Measurements from ENCODE around the gene NID1. TPM values are rescaled to one million over a fixed set of nuclear protein-coding genes. Genes with fewer than 3 reads are reported as not detected.

The NID1 gene
- total and polyA plus RNA-seq, 4 donors: 21.2 to 90.1 (median 55.2) TPM

DNA sequence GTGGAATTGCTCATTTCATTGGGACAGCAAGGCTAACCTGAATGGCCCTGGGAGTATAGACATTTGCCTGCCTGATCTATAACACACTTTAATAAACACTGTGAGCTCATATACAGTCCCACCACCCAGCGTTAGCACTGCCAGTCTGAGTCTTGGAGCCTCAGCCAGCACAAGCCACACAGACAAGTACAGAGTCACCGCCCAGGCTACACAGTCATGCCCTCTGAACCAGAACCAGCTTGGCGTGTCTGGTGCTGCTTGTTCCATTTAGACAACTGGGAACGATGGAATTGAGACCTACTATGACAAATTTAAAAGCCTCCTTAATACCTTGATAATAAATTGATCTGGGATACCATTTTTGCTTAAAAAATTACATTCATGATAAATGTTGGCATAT is 31.6 kb downstream of the NID1 start:
- Histone ChIP-seq H3K4me3 (ENCODE audit: low read depth in 1 of 3, low read length in 3 of 3) (no peak overlapping the region), H3K9ac (ENCODE audit: low read depth in 1 of 2, low read length in 2 of 2) (no peak overlapping the region), H3K9me3 (ENCODE audit: control insufficient read depth in 4 of 4, low read length in 3 of 4) (no peaks in the 10 kb centered on the region), H3K4me1 (ENCODE audit: control insufficient read depth in 4 of 4, insufficient read depth in 4 of 4, low read length in 3 of 4) (no peaks in the 10 kb centered on the region), H3K27me3 (ENCODE audit: control insufficient read depth in 4 of 4, insufficient read depth in 4 of 4, low read length in 3 of 4) (no peaks in the 10 kb centered on the region), H3K27ac (ENCODE audit: low read depth in 1 of 2, low read length in 2 of 2) (no peak overlapping the region), H3K36me3 (ENCODE audit: control insufficient read depth in 4 of 4, insufficient read depth in 3 of 4, low read depth in 1 of 4, low read length in 3 of 4) (peaks cover 19 to 69% (median 53%) of the 10 kb centered on the region in 4 donors)
- WGBS: 91% methylated on average over 4 of the region's 4 CpGs
- DNase-seq (ENCODE audit: low spot score): no peak
- no peak for TF ChIP-seq JUND (IDR thresholded peaks at IDR 0.05)
- TF ChIP-seq TAF1 (conservative IDR thresholded peaks at IDR 0.05): no peak
- TF ChIP-seq FOXA2 (IDR thresholded peaks at IDR 0.05): no peak
- TF ChIP-seq GABPA (IDR thresholded peaks at IDR 0.05 in 1 of 2, conservative IDR thresholded peaks at IDR 0.05 in 1 of 2): no peak
- no peak for TF ChIP-seq RXRA (IDR thresholded peaks at IDR 0.05)
- no peak for TF ChIP-seq YY1 (IDR thresholded peaks at IDR 0.05)
- TF ChIP-seq FOXA1 (IDR thresholded peaks at IDR 0.05): no peak
- TF ChIP-seq RAD21 (IDR thresholded peaks at IDR 0.05): no peak
- no peak for TF ChIP-seq HNF4A (conservative IDR thresholded peaks at IDR 0.05)

- Histone ChIP-seq H3K9me3 (ENCODE audit: control insufficient read depth in 4 of 4, low read length in 3 of 4) (no peaks in the 10 kb centered on the region), H3K4me3 (ENCODE audit: low read depth in 1 of 3, low read length in 3 of 3) (no peak overlapping the region), H3K9ac (ENCODE audit: low read depth in 1 of 2, low read length in 2 of 2) (no peak overlapping the region), H3K36me3 (ENCODE audit: control insufficient read depth in 4 of 4, insufficient read depth in 3 of 4, low read depth in 1 of 4, low read length in 3 of 4) (peaks cover 10 to 72% (median 49%) of the 10 kb centered on the region in 4 donors), H3K4me1 (ENCODE audit: control insufficient read depth in 4 of 4, insufficient read depth in 4 of 4, low read length in 3 of 4) (no peaks in the 10 kb centered on the region), H3K27ac (ENCODE audit: low read depth in 1 of 2, low read length in 2 of 2) (no peak overlapping the region), H3K27me3 (ENCODE audit: control insufficient read depth in 4 of 4, insufficient read depth in 4 of 4, low read length in 3 of 4) (no peaks in the 10 kb centered on the region)
- 70% methylated on average over 3 of the region's 3 CpGs for WGBS
- no peak for DNase-seq (ENCODE audit: low spot score)
- peak in 1 of 2 donors; percentile 9 for TF ChIP-seq RXRA (IDR thresholded peaks at IDR 0.05)
- no peak for TF ChIP-seq YY1 (IDR thresholded peaks at IDR 0.05)
These were observed 34.4 kb downstream of the NID1 start for GRCh38 chr1:236030534-236030933.

- peaks cover 12 to 75% (median 53%) of the 10 kb centered on the region in 4 donors for H3K36me3 ChIP-seq (ENCODE audit: control insufficient read depth in 4 of 4, insufficient read depth in 3 of 4, low read depth in 1 of 4, low read length in 3 of 4)
- TF ChIP-seq EGR1 (IDR thresholded peaks at IDR 0.05; ENCODE audit: low read depth in 2 of 2): no peak
- 95% methylated on average over 26 of the region's 26 CpGs for WGBS
- no peaks in the 10 kb centered on the region for H3K27me3 ChIP-seq (ENCODE audit: control insufficient read depth in 4 of 4, insufficient read depth in 4 of 4, low read length in 3 of 4)
- H3K9me3 ChIP-seq (ENCODE audit: control insufficient read depth in 4 of 4, low read length in 3 of 4): no peaks in the 10 kb centered on the region
- H3K27ac ChIP-seq (ENCODE audit: low read depth in 1 of 2, low read length in 2 of 2): no peak overlapping the region
- H3K9ac ChIP-seq (ENCODE audit: low read depth in 1 of 2, low read length in 2 of 2): no peak overlapping the region
- H3K4me1 ChIP-seq (ENCODE audit: control insufficient read depth in 4 of 4, insufficient read depth in 4 of 4, low read length in 3 of 4): no peaks in the 10 kb centered on the region
- no peak for DNase-seq (ENCODE audit: low spot score)
- no peak overlapping the region for H3K4me3 ChIP-seq (ENCODE audit: low read depth in 1 of 3, low read length in 3 of 3)
These were observed 35.4 kb downstream of the NID1 start for GRCh38 chr1:236029428-236029940.

- 90% methylated on average over 4 of the region's 4 CpGs for WGBS
- Histone ChIP-seq H3K9me3 (ENCODE audit: control insufficient read depth in 4 of 4, low read length in 3 of 4) (no peaks in the 10 kb centered on the region), H3K27ac (ENCODE audit: low read depth in 1 of 2, low read length in 2 of 2) (no peak overlapping the region), H3K27me3 (ENCODE audit: control insufficient read depth in 4 of 4, insufficient read depth in 4 of 4, low read length in 3 of 4) (no peaks in the 10 kb centered on the region), H3K4me3 (ENCODE audit: low read depth in 1 of 3, low read length in 3 of 3) (no peak overlapping the region), H3K9ac (ENCODE audit: low read depth in 1 of 2, low read length in 2 of 2) (no peak overlapping the region), H3K36me3 (ENCODE audit: control insufficient read depth in 4 of 4, insufficient read depth in 3 of 4, low read depth in 1 of 4, low read length in 3 of 4) (peaks cover 16 to 80% (median 61%) of the 10 kb centered on the region in 4 donors), H3K4me1 (ENCODE audit: control insufficient read depth in 4 of 4, insufficient read depth in 4 of 4, low read length in 3 of 4) (no peaks in the 10 kb centered on the region)
- TF ChIP-seq SP1 (IDR thresholded peaks at IDR 0.05) (no peak), HNF4A (conservative IDR thresholded peaks at IDR 0.05) (no peak), TAF1 (conservative IDR thresholded peaks at IDR 0.05) (no peak), CTCF (IDR thresholded peaks at IDR 0.05; ENCODE audit: low read depth, low read length, missing input control) (no peak), JUND (IDR thresholded peaks at IDR 0.05) (no peak), EGR1 (IDR thresholded peaks at IDR 0.05; ENCODE audit: low read depth in 2 of 2) (no peak), RAD21 (IDR thresholded peaks at IDR 0.05) (no peak), RXRA (IDR thresholded peaks at IDR 0.05) (no peak)
- no peak for DNase-seq (ENCODE audit: low spot score)
These were observed 37.8 kb downstream of the NID1 start for GRCh38 chr1:236027104-236027503.
